Keratinocyte (primary cell): ENCODE data around the gene SELE. TPM values are rescaled to one million over a fixed set of nuclear protein-coding genes. Genes with fewer than 3 reads are reported as not detected.

Experiments used
- DNase-seq: peaks from one replicate; pipeline ENCODE4 v3.0.0-alpha.2; 2011; ENCODE audit warnings: low read depth, missing footprints, low spot score
- FAIRE-seq: peaks from 2 replicates; lab custom pipeline; 2011; peaks lifted over from hg19 to GRCh38; lab: Jason Lieb, UNC
- H2AFZ ChIP-seq: 2 replicates; pipeline ENCODE4 v1.6.0; 2012; ENCODE audit warnings: low read length, control low read depth, inconsistent platforms; ENCODE audit not compliant: control insufficient read depth
- H3K27ac ChIP-seq: 2 replicates; pipeline ENCODE4 v1.5.1; 2011; ENCODE audit warnings: low read length; ENCODE audit not compliant: control insufficient read depth, insufficient read depth
- H3K27me3 ChIP-seq: 3 replicates; pipeline ENCODE4 v1.6.0; 2011; ENCODE audit warnings: low read length; ENCODE audit not compliant: control insufficient read depth, insufficient read depth; ENCODE audit errors: extremely low read depth
- H3K36me3 ChIP-seq, 2 experiments: 2 replicates in 1 of 2; 3 replicates in 1 of 2; pipeline ENCODE4 v1.5.1; 2011; ENCODE audit warnings: low read length in 2 of 2, mild to moderate bottlenecking in 1 of 2; ENCODE audit not compliant: control insufficient read depth in 2 of 2, insufficient read depth in 2 of 2; ENCODE audit errors: extremely low read depth in 1 of 2
- H3K4me1 ChIP-seq: 3 replicates; pipeline ENCODE4 v1.5.1; 2011; ENCODE audit warnings: low read length; ENCODE audit not compliant: control insufficient read depth, insufficient read depth; ENCODE audit errors: extremely low read depth
- H3K4me2 ChIP-seq: 3 replicates; pipeline ENCODE4 v1.6.0; 2011; ENCODE audit warnings: low read depth, low read length; ENCODE audit not compliant: control insufficient read depth, insufficient read depth; ENCODE audit errors: extremely low read depth
- H3K4me3 ChIP-seq, 3 experiments: fragments of 200-600 bp in 1 of 3; sonication (generic) in 1 of 3; 2 replicates in 2 of 3; 3 replicates in 1 of 3; pipeline ENCODE4 v1.5.1; 2011 to 2016; ENCODE audit warnings: low read length in 3 of 3, mild to moderate bottlenecking in 3 of 3, control low read depth in 2 of 3, inconsistent platforms in 1 of 3, low read depth in 1 of 3, mixed read lengths in 1 of 3, mixed run types in 1 of 3, moderate library complexity in 1 of 3; ENCODE audit not compliant: control insufficient read depth in 2 of 3, insufficient read depth in 2 of 3; ENCODE audit errors: extremely low read depth in 1 of 3
- H3K79me2 ChIP-seq: 2 replicates; pipeline ENCODE4 v1.6.0; 2012; ENCODE audit warnings: low read length; ENCODE audit not compliant: control insufficient read depth, insufficient read depth
- H3K9ac ChIP-seq: 3 replicates; pipeline ENCODE4 v1.6.0; 2011; ENCODE audit warnings: low read length; ENCODE audit not compliant: control insufficient read depth, insufficient read depth; ENCODE audit errors: extremely low read depth
- H3K9me1 ChIP-seq: 3 replicates; pipeline ENCODE4 v1.6.0; 2011; ENCODE audit warnings: low read length; ENCODE audit not compliant: control insufficient read depth, insufficient read depth; ENCODE audit errors: extremely low read depth
- H3K9me3 ChIP-seq: 2 replicates; pipeline ENCODE4 v1.5.1; 2012; ENCODE audit warnings: low read depth, low read length; ENCODE audit not compliant: control insufficient read depth
- H4K20me1 ChIP-seq: 3 replicates; pipeline ENCODE4 v1.6.0; 2011; ENCODE audit warnings: low read length; ENCODE audit not compliant: control insufficient read depth, insufficient read depth; ENCODE audit errors: extremely low read depth
- EZH2 ChIP-seq: IDR thresholded peaks from one replicate; pipeline ENCODE4 v1.6.1; 2012; ENCODE audit warnings: inconsistent platforms, mild to moderate bottlenecking, low read length, moderate library complexity
- dilution Hi-C: fragments of 300-500 bp; cut with MboI; formaldehyde crosslinking; loops from one replicate; pipeline ENCODE4 v1.7.0; 2020; ENCODE audit warnings: low sequenced_read_pairs; ENCODE audit not compliant: extremely low pct_ligation_motif_present
- polyA plus RNA-seq, 5 experiments: library from polyadenylated mRNA; depleted of rRNA in 3 of 5; stranded (reverse) in 3 of 5; stranded (forward) in 1 of 5; unstranded in 1 of 5; fragments of >200 nt; gene quantifications; 1 replicate in 1 of 5; 2 replicates in 3 of 5; 3 replicates in 1 of 5; pipeline versions ENCODE4 v1.2.1 to v1.2.3, GENCODE V29; 2011 to 2012; ENCODE audit warnings: missing spikeins in 2 of 5, low read depth in 1 of 5, low replicate concordance in 1 of 5
- TF ChIP-seq, protein P1 (sequence below), 3 experiments: IDR thresholded peaks in 1 of 3; conservative IDR thresholded peaks in 1 of 3; optimal IDR thresholded peaks in 1 of 3; 2 replicates in 2 of 3; 3 replicates in 1 of 3; pipeline versions ENCODE3 to v1.5.1; 2011; ENCODE audit warnings: low read length in 3 of 3, mild to moderate bottlenecking in 3 of 3, moderate library complexity in 2 of 3, control low read depth in 1 of 3, inconsistent platforms in 1 of 3; ENCODE audit not compliant: insufficient read depth in 2 of 3; ENCODE audit errors: extremely low read depth in 1 of 3

The SELE gene
- polyA plus RNA-seq, 1 donor (not counting 4 experiments of a cell fraction or from before 2014, with no cell fraction given): not detected

DNA sequence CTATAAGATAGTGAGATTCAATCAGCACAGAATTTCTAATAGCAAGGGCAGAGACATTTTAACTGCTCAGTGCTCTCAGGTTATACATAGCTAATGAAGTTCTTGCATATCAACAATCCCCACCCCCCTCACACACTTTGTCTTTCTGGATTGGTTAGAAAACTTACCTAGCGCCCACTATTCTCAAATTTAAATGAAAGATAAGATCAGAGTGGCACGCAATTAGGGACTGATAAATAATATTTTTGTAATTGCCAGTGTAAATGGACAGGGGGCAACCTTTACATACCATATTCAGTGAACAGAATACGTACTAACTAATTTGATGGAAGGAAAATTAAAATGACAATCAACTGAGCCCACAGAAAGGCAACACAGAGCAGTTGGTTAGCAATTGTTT is 34.2 kb downstream of the SELE start:
- Histone ChIP-seq H3K79me2 (no peaks in the 10 kb centered on the region), H4K20me1 (no peaks in the 10 kb centered on the region), H3K4me2 (no peak overlapping the region), H3K27ac (no peak overlapping the region), H3K9ac (no peak overlapping the region), H3K36me3 (no peaks in the 10 kb centered on the region), H2AFZ (no peak overlapping the region), H3K4me1 (no peaks in the 10 kb centered on the region), H3K4me3 (no peak overlapping the region), H3K27me3 (no peaks in the 10 kb centered on the region), H3K9me1 (no peaks in the 10 kb centered on the region), H3K9me3 (no peaks in the 10 kb centered on the region)
- dilution Hi-C loops: no loop called here
- no peak for DNase-seq
- TF ChIP-seq EZH2: no peak
- no peak for FAIRE-seq

DNA sequence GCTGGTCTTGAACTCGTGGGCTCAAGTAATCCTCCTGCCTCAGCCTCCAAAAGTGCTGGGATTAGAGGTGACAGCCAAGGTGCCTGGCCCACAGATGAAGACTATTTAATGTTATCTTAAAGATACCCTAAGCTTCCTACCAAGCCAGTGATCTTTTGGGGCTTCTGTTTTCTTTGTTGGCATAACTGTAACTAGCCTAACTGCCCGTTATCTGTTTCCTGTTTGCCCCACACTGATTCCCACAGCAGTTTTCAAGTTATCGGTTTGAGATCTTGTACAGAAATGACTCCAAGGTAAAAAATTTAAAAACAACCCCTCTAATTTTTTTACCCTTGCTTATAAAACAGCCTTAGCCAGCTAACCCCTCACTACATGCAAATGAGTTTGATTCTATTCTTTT is 34.9 kb downstream of the SELE start:
- Histone ChIP-seq H3K9me3 (no peaks in the 10 kb centered on the region), H3K27me3 (no peaks in the 10 kb centered on the region), H3K9me1 (no peaks in the 10 kb centered on the region), H3K4me1 (no peaks in the 10 kb centered on the region), H4K20me1 (no peaks in the 10 kb centered on the region), H3K4me2 (no peak overlapping the region), H3K4me3 (no peak overlapping the region), H3K79me2 (no peaks in the 10 kb centered on the region), H3K36me3 (no peaks in the 10 kb centered on the region), H3K27ac (no peak overlapping the region), H2AFZ (no peak overlapping the region), H3K9ac (no peak overlapping the region)
- dilution Hi-C loops: no loop called here
- TF ChIP-seq, protein P1, sequence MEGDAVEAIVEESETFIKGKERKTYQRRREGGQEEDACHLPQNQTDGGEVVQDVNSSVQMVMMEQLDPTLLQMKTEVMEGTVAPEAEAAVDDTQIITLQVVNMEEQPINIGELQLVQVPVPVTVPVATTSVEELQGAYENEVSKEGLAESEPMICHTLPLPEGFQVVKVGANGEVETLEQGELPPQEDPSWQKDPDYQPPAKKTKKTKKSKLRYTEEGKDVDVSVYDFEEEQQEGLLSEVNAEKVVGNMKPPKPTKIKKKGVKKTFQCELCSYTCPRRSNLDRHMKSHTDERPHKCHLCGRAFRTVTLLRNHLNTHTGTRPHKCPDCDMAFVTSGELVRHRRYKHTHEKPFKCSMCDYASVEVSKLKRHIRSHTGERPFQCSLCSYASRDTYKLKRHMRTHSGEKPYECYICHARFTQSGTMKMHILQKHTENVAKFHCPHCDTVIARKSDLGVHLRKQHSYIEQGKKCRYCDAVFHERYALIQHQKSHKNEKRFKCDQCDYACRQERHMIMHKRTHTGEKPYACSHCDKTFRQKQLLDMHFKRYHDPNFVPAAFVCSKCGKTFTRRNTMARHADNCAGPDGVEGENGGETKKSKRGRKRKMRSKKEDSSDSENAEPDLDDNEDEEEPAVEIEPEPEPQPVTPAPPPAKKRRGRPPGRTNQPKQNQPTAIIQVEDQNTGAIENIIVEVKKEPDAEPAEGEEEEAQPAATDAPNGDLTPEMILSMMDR (optimal IDR thresholded peaks at IDR 0.05 in 1 of 3, IDR thresholded peaks at IDR 0.05 in 1 of 3, conservative IDR thresholded peaks at IDR 0.05 in 1 of 3; ENCODE audit: extremely low read depth in 1 of 3, insufficient read depth in 2 of 3, low read length in 3 of 3): no peak
- TF ChIP-seq EZH2: no peak
- DNase-seq (no peak), FAIRE-seq (no peak)

- Histone ChIP-seq H3K4me1 (no peaks in the 10 kb centered on the region), H3K27me3 (no peaks in the 10 kb centered on the region), H3K9me3 (no peaks in the 10 kb centered on the region), H3K4me3 (no peak overlapping the region), H3K9ac (no peak overlapping the region), H4K20me1 (no peaks in the 10 kb centered on the region), H3K9me1 (no peaks in the 10 kb centered on the region), H2AFZ (no peak overlapping the region), H3K27ac (no peak overlapping the region), H3K79me2 (no peaks in the 10 kb centered on the region), H3K4me2 (no peak overlapping the region), H3K36me3 (no peaks in the 10 kb centered on the region)
- dilution Hi-C loops: no loop called here
- FAIRE-seq: no peak
- no peak for DNase-seq
- TF ChIP-seq, protein P1 (optimal IDR thresholded peaks at IDR 0.05 in 1 of 3, IDR thresholded peaks at IDR 0.05 in 1 of 3, conservative IDR thresholded peaks at IDR 0.05 in 1 of 3; ENCODE audit: extremely low read depth in 1 of 3, insufficient read depth in 2 of 3, low read length in 3 of 3): no peak
- no peak for TF ChIP-seq EZH2
Measured at GRCh38 chr1:169697755-169698154, 36.1 kb downstream of the SELE start.
